Muscle of back (tissue), 11 donors: ENCODE data around the gene PTRHD1. TPM values are rescaled to one million over a fixed set of nuclear protein-coding genes. Genes with fewer than 3 reads are reported as not detected.

Experiments used
- DNase-seq, 3 donors: peaks; one replicate each; pipeline versions ENCODE4 v3.0.0 to v3.0.0-alpha.2; 2013
- polyA plus RNA-seq, 10 donors: library from polyadenylated mRNA; unstranded; fragments of 120-200 nt; gene quantifications; one replicate each; pipeline ENCODE4 v1.2.1, GENCODE V29; 2013; ENCODE audit not compliant: insufficient read length in 10 of 10

Gene PTRHD1
- polyA plus RNA-seq, 10 donors, result 36.8 to 52.7 (median 43.9) TPM

GRCh38 chr2:24763843-24764242 lies 29.3 kb downstream of the PTRHD1 start:
- DNase-seq, result no peak

- no peak for DNase-seq
Measured at GRCh38 chr2:24762518-24762917, 30.7 kb downstream of the PTRHD1 start.

DNA sequence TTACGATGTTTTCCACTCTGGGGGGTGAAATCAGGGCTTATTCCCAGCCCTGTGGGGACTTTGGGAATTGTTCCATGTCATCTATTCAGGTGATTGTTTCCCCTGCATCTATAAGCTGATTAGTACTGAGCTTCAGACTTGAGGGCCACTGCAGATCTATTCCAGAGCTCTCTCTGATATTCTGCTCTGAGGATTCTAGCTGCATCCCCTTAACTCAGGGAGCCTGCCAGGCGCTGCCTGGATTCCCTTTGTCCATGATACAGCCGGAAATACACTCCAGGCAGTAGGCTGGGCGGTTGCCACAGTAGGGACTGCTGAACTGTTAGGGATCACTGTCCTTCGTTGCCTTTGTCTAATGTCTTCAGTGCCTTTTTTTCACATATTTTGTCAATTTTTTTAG lies 31.3 kb downstream of the PTRHD1 start:
- no peak for DNase-seq

DNA sequence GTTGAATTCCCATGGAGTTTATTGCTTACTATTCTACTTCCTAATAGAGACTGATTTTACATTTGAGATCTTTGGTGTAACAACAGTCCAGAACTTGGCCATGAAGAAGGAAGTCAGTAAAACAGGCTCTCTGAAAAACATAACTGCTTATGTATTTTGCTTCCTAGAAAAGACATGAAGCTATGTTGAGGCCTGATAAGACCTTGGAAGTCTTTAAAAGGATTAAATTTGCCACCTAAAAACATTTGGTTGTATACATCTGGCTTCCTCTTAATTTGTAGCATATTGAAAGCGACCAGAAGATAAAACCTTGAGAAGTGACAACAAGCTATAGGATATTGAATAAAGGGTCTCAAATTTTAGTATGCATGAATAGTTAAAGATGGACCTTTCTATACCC lies 36.4 kb downstream of the PTRHD1 start:
- DNase-seq, result no peak

GRCh38 chr2:24754985-24755705 lies 38.0 kb downstream of the PTRHD1 start:
- no peak for DNase-seq

DNA sequence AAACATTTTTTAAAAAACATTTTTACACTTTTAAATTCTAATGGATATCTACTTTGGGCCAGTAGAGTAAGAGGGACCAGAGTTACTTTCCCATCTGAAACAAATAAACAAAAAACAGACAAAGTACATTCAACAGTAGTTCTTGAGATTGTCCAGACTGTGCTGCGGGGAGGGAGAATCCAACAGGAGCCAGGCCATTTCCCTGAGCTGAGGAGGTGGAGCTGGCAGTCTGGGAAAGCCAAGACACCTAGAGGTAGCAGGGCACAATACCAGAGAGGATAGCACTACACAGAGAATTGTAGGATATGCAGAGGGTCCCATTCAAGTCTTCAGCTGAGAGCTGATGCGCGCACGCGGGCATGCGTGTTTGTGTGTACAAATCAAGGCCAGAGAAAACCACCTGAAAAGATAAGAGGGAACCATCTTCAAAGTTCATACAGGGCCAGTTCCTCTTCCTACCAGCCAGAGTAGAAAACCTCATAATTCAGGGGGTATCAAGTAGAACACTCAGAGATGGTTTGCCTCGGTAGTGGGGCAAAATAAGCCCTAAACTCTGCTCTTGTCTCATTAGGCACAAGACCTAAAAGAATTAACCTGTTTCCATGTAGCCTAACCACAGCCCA lies 44.0 kb downstream of the PTRHD1 start:
- DNase-seq, result no peak

- DNase-seq, result no peak
Measured at GRCh38 chr2:24747299-24747698, 45.9 kb downstream of the PTRHD1 start.

GRCh38 chr2:24745825-24746224 lies 47.4 kb downstream of the PTRHD1 start:
- DNase-seq, result no peak

GRCh38 chr2:24744356-24744755 lies 48.8 kb downstream of the PTRHD1 start:
- DNase-seq, result no peak

- DNase-seq, result no peak
Measured at GRCh38 chr2:24743924-24744323, 49.3 kb downstream of the PTRHD1 start.

GRCh38 chr2:24742730-24743129 lies 50.5 kb downstream of the PTRHD1 start:
- DNase-seq, result no peak

GRCh38 chr2:24740142-24740541 lies 53.0 kb downstream of the PTRHD1 start:
- no peak for DNase-seq

Other genes starting within 250 kb of the PTRHD1 start
- 10 to 100 TPM; 10.7 to 21.6 (median 16.4) TPM for gene CENPO, start within 50 bp of the PTRHD1 start, polyA plus RNA-seq
- 10 to 100 TPM; 19.3 to 37.0 (median 23.5) TPM for gene ADCY3, start 126.8 kb upstream of the PTRHD1 start, polyA plus RNA-seq
- gene DNAJC27, start 178.6 kb upstream of the PTRHD1 start, polyA plus RNA-seq, result 1 to 10 TPM; 4.7 to 9.4 (median 5.8) TPM
- gene EFR3B, start 248.7 kb upstream of the PTRHD1 start, polyA plus RNA-seq, result 1 to 10 TPM; 3.5 to 6.4 (median 5.0) TPM